CD4-positive, alpha-beta T cell treated with Interleukin-12 subunit alpha and Interleukin-12 subunit beta, for 1 hour (primary cell): ENCODE results near the gene AEN.

ENCODE experiments used
- DNase-seq: peaks from one replicate; pipeline ENCODE4 v3.0.0-alpha.2; 2020

AEN gene

DNA sequence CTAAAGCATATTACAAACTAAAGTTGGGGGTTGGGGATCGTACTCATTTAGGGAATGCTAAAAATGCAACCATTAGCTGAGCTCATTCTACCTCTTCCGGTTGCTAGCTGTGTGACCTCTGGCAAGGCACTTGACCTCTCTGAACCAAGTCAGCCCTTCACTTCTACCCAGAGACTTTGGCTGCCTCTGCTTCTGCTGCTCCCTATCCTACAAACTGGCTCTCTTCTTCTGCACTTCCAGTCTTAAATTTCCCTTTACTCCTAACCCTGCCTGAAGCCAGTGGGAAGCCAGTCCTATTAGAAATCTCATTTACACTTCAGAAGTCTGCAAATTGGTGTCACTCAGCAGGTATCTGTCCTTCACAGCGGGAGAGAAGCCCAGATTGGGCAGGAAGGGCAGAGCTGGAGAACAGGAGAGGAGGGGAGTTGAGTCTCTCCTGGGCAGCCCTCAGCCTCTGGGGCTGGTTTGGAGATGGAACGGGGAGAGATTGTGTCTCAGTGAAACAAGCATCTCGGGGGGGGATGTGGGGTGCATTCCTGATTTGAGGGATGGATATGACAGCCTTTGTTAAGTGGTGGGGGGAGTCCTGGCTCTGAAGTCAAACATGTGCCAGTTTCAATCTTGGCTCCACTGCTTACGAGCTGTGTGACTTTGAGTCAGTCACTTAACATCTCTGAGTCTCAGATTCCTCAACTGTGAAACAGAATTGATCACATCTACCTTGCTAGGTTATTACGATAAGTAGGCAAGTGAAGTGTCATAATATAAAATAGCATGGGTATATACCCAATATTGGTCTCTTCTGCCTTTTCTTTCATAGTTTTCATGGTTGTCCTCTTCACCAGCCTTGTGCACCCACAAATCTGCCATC is 7.8 kb upstream of the AEN start:
- DNase-seq, result no peak

DNA sequence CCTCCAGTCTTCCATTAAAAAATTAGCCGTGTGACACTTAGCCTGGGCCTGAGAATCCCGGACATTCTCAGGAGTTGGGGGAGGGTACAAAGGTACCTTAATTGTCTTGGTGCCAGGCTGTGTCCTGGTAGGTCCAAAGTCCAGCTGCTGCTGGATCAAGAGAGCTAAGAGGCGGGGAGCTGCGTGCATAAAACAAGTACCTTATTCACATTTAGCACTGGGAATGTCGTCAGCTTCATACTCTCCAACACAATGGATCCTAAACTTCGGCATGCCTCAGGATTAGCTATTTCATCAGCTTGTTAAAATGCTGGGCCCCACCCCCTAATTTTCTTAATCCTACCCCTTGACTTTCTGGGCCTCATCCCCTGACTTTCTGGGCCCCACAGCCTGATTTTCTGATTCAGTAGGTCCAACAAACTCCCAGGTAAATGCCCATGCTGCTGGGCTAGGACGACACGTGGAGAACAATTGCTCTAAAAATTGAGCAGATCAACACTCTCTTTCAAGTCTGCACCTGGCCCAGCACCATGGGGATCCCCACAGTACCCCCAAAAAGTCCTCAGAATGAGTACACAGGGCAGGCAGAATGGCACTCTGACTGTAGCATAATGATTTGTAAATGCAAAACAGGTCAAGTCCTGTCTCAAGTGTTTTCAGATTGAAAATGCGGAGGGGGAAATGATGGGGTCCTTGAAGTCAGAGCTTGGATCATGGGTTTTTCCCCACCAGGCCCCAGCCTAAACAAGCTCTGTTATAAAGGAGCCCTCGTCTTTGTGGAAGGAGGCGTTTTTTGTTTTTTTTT is 5.6 kb upstream of the AEN start:
- DNase-seq, result no peak

DNA sequence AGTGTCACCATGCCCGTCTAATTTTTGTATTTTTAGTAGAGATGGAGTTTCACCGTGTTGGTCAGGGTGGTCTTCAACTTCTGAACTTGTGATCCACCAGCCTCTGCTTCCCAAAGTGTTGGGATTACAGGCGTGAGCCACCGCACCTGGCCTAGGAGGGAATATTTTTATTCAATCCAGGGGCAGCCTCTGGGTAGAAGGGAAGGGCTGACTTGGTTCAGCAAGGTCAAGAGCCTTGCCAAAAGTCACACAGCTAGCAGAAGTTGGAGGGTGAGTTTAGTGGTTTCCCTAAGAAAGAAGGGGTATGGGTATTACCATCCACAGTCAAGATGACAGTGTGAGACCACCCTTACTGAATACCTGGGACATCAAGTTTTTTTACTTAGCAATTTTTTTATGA is 4.9 kb upstream of the AEN start:
- no peak for DNase-seq

DNA sequence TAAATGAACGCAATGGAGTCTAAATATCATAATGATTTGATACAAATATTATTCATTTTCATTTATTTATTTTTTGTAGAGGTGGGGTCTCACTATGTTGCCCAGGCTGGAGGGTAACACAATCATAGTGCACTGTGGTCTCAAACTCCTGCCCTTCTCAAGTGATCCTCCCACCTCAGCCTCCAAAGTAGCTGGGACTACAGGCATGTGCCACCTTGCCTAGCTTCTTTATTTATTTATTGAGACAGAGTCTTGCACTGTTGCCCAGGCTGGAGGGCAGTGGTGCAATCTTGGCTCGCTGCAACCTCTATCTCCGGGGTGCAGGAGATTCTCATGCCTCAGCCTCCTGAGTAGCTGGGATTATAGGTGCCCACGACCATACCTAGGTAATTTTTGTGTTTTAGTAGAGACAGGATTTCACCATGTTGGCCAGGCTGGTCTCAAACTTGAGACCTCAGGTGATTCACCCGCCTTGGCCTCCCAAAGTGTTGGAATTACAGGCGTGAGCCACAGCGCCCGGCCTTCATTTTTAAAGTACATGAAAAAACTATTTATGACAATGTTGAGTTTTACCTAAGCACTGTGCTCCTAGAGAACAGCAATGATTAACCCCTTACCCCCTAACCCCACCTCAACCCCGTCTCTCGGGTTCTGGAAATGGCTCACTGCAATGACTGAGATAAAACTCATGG is 4.0 kb upstream of the AEN start:
- no peak for DNase-seq

DNA sequence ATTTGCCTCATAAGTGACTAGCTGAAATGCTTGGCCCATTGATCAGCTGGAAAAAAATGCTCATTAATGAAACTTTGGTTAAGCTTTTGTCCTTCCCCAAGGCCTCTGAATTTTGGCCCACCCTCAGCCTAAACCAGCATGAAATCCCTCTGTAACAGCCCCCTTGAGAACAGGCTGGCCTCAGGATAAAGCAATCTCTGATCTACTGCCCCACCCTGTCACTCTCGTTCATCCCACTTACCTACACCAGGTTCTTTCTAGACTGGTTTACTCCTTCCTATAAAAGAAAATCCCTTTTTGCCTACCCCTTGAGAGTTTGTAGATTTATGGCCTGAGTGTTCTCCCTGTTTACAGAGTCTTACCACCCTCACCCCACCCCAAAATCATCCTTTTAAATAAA is 3.4 kb upstream of the AEN start:
- DNase-seq, result no peak

DNA sequence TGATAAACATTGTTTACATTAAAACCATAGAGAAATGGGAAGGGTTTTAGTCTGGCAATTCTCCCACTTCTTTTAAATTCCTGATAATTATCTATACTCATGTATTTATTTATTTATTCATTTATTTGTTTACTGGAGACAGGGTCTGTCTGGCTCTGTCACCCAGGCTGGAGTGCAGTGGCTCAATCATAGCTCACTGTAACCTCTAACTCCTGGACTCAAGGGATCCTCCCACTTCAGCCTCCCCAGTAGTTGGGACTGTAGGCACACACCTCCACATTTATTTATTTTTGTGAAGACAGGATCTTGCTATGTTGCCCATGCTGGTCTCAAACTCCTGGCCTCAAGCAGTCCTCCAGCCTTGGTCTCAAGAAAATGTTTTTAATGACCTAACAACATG is 2.5 kb upstream of the AEN start:
- DNase-seq, result no peak

DNA sequence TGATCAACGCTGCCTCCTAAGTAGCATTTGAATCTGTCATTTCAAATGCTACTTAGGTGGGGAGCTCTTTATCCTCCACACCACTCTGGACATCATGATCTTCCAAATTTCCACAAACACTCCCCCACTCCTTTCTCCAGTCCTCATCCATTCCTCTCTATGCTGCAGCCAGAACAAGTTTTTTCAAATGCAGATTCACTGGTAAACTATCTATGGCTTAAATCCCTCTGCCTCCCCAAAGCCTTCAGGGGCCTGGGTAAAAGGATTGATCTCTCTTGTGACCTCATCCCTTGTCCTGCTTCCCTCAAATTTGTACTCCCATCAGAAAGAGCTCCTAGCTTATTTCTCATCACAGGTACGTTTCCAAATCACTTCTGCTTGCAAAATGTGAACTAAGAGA is 1.3 kb upstream of the AEN start:
- DNase-seq, result no peak

DNA sequence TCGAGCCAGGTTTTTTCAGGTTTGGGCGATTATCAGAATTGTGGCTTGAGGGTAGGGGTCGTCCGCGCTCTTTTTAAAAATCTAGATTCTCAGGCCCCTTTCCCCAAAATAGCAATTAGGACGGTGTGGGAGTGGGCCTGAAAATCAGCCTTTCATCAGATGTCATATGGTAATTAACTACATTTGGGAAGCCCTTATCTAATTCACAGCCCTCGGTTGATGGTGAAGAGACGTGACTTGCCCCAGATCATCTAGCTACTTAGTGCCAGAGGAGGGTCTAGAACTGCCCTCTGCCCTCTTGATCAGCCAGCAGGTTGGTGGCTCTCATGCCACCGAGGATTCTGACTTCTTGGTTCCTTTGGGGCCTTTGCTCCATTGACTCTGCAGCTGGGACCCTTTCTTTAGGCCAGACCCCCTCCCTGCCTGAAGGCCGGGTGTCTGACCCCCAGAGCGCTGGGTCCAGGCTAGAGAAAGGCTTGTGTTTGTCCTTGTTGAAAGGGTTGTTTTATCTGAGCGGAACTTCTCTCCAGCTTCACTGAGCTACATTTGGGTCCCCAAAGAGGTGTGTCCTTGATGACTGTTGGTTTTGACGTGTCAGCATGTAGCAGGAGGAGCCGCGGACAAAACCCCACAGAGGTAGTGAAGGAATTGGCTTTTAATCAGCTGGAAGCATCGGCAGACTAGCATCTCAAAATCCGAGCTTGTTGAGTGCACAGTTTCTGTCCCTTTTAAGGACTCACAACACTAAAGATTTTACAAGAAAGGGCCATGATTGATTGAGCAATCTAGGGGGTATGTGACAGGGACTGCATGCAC is 857 bp downstream of the AEN start:
- DNase-seq, result peak; percentile 76

DNA sequence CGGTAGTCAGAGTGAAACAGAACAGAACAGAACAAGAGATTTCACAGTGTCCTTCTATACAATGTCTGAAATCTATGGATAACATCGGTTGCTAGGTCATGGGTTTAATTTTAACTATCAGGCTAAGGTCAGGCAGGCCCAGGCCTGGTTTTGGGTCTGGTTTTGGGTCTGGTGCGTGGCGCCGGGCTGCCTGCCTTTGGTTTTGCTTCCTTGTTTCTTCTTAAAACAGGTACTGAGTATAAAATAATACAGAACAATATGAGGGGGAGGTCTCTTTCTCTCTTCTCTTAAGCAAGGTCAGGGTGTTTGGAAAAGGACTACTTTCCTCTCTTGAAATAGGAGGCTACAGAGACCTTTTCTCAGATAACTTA is 1.4 kb downstream of the AEN start:
- DNase-seq, result no peak

DNA sequence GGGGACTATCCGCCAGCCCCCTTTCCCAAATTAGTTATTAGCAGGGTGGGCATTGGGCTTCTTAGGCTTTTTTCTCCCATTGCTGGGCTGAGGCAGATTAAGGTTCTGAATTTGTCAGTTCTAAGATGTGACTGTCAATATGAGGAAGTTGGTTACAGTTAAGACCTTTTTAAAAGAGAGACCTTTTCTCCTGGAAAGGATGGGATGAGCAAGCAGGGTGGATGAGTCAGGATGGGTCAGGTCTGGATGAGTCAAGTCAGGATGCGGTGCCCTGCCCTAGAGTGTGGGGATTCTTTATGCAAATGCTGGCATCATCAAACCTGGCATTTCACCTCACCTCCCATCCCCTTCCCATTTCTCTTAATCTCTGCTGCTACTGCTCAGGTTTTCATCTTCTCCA is 1.9 kb downstream of the AEN start:
- DNase-seq, result no peak

DNA sequence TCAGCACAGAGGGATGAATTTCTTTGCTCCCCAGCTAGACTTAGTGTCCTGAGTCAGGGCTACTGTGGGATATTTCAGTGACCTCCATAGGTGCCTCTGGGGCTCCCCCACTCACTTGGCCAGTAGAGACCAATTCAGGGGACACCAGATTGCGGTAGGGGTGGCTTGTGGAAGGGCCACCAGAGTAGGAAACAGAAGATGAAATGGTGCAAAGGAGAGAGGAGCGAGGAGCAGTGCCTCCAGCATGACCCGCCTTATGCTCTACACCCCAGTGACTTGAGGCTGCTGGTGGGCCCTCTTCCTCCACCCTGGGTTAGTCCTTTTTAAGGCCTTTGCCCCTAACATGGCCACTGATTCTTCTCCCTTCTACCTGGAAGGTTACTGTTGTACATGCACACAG is 2.5 kb downstream of the AEN start:
- DNase-seq, result no peak

DNA sequence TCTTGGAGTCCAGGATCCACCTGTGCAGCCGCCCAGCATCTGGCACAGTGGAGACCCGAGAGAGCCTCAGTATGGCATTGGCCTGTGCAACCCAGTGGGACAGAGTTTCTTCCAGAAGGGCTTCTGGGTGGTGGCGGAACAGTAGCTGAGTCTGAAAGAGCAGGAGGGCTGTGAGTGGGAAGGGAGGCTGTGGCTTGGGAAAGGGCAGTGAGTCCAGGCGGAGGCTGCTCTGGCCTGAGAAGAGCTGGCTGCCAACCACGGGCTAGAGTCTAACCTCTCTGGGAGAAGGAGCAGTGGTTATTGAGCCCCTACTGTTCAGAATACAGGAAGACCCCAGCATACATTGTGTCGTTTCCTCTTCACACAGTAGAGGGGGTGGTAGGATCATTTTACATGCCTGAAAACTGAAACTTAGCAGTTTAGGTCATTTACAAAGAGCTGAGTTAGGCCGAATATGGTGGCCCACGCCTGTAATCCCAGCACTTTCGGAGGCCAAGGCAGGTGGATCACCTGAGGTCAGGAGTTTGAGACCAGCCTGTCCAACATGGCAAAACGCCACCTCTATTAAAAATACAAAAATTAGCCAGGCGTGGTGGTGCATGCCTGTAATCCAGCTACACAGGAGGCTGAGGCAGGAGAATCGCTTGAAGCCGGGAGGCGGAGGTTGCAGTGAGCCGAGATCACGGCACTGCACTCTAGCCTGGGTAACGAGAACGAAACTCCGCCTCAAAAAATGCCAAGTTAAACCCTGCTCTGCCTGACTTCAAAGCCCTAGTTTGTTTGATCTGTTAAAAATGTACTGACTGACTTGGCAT is 3.2 kb downstream of the AEN start:
- peak; percentile 79 for DNase-seq

DNA sequence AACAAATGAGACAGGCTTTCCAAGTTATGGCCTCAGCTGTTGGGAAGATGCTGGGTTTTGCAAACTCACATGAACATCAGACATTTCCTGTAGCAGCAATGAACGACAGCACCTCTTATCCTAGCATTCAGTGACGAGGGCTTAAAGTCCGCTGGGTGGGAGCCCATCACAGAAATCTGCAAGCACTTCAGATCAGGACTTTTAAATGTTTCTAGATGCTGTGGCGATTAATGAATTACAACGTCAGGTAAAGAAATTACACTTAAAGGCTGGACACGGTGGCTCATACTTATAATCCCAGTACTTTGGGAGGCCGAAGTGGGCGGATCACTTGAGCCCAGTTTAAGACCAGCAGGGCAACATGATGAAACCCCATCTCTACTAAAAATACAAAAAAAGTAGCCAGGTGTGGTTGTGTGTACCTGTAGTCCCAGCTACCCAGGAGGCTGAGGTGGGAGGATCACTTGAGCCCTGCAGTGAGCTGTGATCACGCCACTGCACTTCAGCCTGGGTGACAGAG is 3.9 kb downstream of the AEN start:
- DNase-seq, result no peak

DNA sequence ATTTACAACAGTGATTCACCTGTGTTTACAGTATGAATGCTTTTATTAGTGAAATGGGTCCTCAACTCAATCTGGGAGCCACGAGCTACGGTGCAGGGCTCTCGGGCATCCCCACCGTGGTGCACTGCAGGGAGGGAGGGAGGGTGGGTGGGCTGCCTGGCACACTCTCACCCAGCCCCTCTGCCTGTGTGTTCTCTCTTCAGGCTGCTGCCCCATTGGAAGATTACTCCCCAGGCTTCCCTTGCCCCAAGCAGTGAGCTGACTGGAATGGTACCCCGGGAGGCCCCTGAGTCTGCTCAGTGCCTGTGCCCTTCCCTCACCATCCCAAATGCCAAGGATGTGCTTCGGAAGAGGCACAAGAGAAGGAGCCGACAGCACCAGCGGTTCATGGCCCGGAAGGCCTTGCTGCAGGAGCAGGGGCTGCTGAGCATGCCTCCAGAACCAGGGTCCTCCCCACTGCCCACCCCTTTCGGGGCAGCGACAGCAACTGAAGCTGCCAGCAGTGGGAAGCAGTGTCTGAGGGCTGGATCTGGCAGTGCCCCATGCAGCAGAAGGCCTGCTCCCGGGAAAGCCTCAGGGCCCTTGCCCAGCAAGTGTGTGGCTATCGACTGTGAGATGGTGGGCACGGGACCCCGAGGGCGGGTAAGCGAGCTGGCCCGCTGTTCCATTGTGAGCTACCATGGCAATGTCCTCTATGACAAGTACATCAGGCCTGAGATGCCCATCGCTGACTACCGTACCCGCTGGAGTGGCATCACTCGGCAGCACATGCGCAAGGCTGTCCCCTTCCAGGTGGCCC is 5.0 kb downstream of the AEN start:
- DNase-seq, result no peak

DNA sequence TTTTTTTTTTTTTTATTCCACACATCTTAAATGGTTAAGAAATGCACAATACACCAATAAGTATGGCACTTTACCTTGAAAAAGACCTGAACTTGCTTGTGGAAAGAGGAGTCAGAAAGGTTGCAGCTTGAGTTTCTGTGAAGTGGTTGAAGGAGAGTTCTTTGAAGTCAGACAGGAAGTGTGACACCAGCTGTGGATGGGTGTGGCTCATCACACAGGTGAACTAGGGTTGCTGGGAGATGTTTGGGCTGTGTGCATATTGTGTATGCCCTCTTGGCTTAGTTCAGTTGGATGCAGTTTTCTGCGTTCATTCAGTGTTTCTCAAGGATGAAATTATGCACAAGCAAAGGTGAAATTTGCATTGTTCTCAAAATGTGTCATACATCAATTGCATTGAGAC is 6.3 kb downstream of the AEN start:
- DNase-seq, result peak; percentile 89

DNA sequence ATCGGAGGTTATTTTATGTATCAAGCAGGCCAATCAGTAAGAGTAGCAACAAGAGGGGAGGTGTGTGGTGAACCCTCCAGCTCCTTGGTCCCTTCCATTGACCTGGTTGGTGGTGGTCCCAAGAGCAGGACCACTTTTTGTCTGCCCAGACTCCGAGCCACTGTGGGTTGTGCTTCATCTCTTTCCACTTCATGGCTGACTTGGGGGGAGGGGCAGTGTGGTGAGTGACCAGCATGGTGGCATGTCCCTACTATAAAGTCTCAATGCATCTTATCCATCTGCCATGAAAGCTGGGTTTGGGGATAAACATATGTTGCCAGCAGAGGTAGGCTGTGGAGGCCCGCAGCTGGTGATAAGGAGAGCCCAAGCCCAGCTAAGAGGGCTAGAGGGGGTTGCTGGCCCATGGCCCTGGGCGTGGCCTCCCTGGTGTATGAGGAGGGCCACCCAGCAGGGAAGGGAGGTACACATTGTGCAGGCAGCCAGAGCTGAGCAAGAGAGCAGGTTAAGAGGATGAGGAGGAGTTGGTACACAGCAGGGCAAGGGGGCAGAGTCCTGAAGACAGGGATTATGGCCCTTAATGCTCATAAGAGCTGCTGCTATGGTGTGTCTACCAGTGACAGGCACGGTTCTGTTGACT is 7.0 kb downstream of the AEN start:
- DNase-seq, result no peak

DNA sequence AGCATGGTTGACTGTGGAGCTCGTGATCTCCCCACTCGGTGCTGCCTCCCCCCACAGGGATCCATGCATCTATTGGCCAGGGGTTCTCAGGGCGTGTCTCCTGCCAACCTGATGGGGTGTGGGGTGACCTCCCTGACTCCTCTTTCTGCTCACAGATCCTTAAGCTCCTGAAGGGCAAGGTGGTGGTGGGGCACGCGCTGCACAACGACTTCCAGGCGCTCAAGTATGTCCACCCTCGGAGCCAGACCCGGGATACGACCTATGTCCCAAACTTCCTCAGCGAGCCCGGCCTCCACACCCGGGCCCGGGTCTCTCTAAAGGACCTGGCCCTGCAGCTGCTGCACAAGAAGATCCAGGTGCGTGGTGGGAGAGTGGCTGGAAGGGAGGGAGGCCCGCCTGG is 7.9 kb downstream of the AEN start:
- no peak for DNase-seq

DNA sequence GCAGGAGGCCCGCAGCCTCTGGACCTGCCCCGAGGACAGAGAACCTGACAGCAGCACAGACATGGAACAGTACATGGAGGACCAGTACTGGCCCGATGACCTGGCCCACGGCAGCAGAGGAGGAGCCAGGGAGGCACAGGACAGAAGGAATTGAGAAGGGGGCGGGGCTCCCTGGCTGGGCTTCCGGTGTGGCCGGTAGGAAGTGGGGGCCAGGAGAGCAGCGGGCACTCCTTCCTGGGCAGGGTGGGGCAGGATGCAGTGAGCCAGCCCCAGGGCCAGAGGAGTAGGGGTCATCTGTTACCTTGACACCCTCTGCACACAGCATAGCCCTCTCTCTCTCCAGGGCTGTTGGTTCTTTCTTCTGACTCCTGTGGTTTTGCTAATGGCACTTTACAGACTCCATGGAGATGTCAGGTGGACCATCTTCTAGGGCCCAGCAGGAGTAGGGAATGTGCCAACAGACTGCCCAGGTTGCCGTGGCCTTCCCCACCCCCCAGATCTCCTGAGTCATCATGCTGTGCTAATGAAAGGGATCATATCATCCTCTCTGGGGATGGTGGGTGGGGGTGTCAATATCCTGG is 9.1 kb downstream of the AEN start:
- DNase-seq, result peak; percentile 4

DNA sequence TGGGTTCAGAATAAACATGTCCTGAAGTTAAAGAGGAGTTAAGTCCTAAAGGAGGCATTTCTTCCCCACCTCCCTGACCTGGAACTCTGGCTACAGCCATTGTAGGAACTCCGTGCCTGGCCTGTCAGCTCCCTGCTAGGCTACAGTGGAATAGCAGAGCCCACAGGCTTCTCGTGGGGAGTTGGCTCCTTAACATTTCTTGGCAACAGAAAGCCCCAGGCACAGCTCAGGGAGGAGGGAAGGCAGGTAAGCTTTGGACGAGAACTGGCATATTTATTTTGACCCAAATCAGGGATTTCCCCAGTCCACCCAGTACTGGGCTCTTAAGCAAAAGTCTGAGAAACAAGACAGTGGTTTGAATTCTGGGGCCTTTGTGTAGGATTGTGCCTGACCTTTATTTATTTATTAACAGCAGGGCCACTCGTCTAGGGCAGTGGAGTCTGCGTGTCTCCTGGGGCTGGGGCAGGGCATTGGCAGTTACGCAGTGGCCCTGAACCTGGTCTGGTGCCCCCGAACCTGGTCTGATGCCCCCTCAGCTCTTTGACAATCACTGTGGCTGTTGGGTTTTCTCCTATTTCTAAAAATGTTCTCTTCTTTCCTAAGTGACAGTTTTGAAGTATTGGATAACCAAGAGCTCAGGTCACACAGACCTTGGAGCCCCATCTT is 9.8 kb downstream of the AEN start:
- DNase-seq, result no peak
